NB4 (cell line): ENCODE measurements around the gene ZNF600.
"Not testable (repeated sequence)": the region's sequence is repeated elsewhere in the genome, so short reads cannot be mapped to it uniquely, and the experiment has no call there.

Experiments used
- MYC ChIP-seq: IDR thresholded peaks from 2 replicates; pipeline ENCODE4 v1.6.1; 2011; ENCODE audit warnings: low read depth, low read length
- POLR2A ChIP-seq: IDR thresholded peaks from 2 replicates; pipeline ENCODE4 v1.6.1; 2011; ENCODE audit warnings: mild to moderate bottlenecking; ENCODE audit not compliant: insufficient read length; ENCODE audit errors: extremely low read depth
- TF ChIP-seq, protein P1 (sequence below): IDR thresholded peaks from one replicate; pipeline ENCODE4 v1.5.1; 2012; ENCODE audit warnings: low read depth, low read length

DNA sequence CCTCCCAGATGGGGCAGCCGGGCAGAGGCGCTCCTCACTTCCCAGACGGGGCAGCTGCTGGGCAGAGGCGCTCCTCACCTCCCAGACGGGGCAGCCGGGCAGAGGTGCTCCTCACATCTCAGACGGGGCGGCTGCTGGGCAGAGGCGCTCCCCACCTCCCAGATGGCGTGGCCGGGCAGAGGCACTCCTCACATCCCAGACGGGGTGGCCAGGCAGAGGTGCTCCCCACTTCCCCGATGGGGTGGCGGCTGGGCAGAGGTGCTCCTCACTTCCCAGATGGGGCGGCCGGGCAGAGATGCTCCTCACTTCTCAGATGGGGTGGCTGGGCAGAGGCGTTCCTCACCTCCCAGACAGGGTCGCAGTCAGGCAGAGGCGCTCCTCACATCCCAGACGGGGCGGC lies 66.0 kb downstream of the ZNF600 start:
- TF ChIP-seq, protein P1, sequence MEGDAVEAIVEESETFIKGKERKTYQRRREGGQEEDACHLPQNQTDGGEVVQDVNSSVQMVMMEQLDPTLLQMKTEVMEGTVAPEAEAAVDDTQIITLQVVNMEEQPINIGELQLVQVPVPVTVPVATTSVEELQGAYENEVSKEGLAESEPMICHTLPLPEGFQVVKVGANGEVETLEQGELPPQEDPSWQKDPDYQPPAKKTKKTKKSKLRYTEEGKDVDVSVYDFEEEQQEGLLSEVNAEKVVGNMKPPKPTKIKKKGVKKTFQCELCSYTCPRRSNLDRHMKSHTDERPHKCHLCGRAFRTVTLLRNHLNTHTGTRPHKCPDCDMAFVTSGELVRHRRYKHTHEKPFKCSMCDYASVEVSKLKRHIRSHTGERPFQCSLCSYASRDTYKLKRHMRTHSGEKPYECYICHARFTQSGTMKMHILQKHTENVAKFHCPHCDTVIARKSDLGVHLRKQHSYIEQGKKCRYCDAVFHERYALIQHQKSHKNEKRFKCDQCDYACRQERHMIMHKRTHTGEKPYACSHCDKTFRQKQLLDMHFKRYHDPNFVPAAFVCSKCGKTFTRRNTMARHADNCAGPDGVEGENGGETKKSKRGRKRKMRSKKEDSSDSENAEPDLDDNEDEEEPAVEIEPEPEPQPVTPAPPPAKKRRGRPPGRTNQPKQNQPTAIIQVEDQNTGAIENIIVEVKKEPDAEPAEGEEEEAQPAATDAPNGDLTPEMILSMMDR, result not testable (repeated sequence)
- TF ChIP-seq POLR2A, MYC: not testable (repeated sequence)
